Body of pancreas (tissue), 4 donors: ENCODE data around the gene RBM24.

Source experiments
- CTCF ChIP-seq, 7 experiments: fragments of 450-650 bp in 4 of 7; fragments of 200-600 bp in 3 of 7; sonication (generic) in 3 of 7; IDR thresholded peaks; one replicate each; pipeline ENCODE4 v1.5.1; 2016 to 2019; ENCODE audit warnings: antibody characterized with exemption in 7 of 7
- POLR2A ChIP-seq, 3 donors: fragments of 450-650 bp; IDR thresholded peaks; one replicate each; pipeline ENCODE4 v1.6.1; 2016; ENCODE audit warnings: antibody characterized with exemption in 3 of 3, mild to moderate bottlenecking in 2 of 3

- no peak for TF ChIP-seq CTCF (IDR thresholded peaks at IDR 0.05)
- TF ChIP-seq POLR2A (IDR thresholded peaks at IDR 0.05), result no peak
These were observed 10.6 kb downstream of the RBM24 start for GRCh38 chr6:17291778-17292177.
